ENCODE results near the gene SLC25A23.

The SLC25A23 gene

DNA sequence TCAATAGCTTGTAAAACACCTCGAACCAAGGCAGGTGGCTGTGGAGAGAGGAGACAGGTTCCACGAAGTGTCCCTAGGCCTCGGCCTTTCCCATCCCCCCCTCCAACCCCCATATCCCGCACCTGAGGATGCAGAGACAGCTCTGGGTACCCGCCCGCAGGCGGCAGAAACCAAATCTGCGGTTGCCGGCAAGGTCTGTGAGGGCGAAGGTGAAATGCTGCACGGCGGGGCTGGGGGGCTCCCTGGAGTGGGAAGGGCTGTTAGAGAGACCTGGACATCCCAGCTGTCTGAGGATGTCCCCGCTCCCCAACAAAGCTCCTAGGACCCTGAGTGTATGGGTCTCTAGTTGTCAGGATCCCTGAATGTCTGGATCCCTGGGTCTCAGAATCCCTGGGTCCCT lies 19.2 kb upstream of the SLC25A23 start:
- TF ChIP-seq, protein P1, sequence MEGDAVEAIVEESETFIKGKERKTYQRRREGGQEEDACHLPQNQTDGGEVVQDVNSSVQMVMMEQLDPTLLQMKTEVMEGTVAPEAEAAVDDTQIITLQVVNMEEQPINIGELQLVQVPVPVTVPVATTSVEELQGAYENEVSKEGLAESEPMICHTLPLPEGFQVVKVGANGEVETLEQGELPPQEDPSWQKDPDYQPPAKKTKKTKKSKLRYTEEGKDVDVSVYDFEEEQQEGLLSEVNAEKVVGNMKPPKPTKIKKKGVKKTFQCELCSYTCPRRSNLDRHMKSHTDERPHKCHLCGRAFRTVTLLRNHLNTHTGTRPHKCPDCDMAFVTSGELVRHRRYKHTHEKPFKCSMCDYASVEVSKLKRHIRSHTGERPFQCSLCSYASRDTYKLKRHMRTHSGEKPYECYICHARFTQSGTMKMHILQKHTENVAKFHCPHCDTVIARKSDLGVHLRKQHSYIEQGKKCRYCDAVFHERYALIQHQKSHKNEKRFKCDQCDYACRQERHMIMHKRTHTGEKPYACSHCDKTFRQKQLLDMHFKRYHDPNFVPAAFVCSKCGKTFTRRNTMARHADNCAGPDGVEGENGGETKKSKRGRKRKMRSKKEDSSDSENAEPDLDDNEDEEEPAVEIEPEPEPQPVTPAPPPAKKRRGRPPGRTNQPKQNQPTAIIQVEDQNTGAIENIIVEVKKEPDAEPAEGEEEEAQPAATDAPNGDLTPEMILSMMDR (IDR thresholded peaks at IDR 0.05; ENCODE audit: low read depth, low read length), result no peak
- no peak for DNase-seq (ENCODE audit: extremely low read depth, low read depth)

DNA sequence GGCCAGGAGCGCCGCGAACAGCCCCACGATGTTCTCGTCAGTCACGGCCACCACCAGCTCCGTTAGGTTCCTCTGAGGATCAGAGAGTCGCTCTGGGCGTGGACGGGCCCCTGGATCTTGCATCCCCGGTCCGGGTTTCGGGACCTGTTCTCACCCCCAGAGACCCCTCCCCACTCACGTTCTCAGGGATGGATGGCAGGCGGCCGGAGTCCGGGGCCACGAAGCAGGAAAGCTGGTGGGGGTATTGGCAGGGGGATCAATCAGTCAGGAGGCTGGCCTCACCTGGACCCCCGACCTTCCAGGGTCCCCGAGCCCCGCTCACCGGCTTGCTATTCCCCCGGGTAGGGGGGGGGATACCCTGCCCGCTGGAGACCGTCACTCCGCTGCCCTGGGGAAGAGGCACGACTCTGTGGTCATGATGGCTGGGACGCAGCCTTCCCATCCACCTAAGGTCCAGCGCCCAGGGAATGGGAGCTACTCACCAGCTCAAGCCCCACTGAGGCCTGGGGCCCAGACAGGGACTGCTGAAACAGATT lies 17.4 kb upstream of the SLC25A23 start:
- TF ChIP-seq, protein P1 (IDR thresholded peaks at IDR 0.05; ENCODE audit: low read depth, low read length), result no peak
- DNase-seq (ENCODE audit: extremely low read depth, low read depth), result no peak

DNA sequence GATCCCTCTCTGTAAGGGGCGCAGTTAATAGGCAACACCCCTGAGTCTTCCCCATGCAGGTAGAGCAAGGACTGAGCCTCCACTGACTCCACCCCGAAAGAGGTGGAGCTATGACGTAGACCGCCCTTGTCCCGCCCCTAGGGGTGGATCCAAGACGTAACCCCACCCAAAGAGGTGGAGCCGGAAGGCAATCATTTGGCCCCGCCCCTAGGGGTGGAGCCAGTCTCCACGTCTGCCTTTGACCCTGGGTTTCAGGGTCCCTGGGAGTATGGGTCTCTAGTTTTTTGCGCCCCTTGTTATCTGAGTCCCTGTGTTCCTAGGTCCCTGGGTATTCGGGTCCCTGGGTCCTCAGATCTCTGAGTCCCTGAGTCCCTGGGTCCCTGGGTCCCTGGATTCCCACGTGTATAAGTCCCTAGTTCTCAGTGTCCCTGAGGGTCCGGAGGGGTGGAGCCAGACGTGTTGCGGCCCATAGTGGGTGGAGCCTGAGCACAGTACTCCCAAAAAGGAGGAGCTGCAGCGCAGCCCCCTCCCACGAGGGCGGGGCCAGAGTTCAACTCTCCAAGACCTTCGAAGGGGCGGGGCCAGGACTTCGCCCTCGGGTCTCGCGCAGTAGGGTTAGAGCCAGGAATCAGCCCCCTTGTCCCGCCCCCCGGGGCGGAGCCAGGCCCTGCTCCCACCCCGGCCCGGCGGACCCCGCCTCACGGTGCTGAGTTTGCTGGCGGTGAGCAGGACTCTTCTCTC lies 16.7 kb upstream of the SLC25A23 start:
- DNase-seq (ENCODE audit: extremely low read depth, low read depth), result no peak

DNA sequence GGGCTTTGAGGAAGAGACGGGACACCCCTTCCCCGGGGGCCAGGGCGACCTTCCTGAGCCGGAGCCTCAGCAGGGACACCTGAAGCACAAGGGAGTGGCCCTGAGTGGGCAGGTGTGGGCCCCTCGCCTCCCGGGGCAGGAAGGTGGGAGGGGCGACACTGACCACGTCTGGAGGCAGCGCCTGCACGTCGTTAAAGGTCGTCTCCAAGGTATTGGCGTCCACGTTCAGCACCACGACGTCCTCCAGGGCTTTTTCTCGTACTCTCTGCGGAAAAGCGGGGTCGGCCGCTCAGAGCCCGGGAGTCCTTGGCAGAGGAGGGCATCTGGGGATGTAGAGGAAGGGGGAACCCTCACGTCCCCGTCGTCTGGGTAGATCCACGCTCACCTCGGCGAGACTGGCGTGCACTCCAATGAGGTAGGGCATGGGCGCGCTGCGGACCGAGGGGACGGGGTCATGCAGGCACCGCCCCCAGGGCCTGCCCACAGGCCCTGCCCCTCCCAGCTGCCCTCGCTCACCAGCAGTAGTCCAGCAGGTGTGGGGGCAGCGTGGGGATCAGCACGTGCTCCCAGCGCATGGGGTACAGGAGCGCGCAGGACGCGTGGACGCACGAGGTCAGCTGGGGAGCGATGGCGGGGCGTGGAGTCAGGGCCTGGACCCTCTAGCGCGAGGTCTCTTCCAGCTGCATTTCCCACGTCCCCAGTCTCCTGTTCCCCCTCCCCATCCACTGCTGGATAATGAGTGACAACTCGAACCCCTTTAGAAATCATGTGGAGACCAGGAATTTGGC lies 15.9 kb upstream of the SLC25A23 start:
- TF ChIP-seq, protein P1 (IDR thresholded peaks at IDR 0.05; ENCODE audit: low read depth, low read length), result no peak
- DNase-seq (ENCODE audit: extremely low read depth, low read depth), result no peak

More for the DNA sequence above, 16.7 kb upstream of the SLC25A23 start:
- TF ChIP-seq, protein P1 (IDR thresholded peaks at IDR 0.05; ENCODE audit: low read depth, low read length), result no peak

DNA sequence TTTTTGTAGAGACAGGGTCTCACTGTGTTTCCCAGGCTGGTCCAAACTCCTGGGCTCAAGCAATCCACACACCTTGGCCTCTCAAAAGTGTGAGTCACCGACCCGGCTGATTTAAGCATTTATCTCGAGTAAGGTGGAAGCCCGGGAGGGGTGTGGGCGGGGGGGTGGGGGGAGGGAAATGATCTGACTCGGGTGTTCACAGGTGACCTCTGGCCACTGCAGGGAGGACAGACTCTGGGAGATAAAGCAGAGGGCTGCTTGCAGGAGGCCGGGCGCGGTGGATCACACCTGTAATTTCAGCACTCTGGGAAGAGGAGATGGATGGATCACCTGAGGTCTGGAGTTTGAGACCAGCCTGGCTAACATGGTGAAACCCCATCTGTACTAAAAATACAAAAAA lies 14.1 kb upstream of the SLC25A23 start:
- TF ChIP-seq, protein P1 (IDR thresholded peaks at IDR 0.05; ENCODE audit: low read depth, low read length), result no peak

DNA sequence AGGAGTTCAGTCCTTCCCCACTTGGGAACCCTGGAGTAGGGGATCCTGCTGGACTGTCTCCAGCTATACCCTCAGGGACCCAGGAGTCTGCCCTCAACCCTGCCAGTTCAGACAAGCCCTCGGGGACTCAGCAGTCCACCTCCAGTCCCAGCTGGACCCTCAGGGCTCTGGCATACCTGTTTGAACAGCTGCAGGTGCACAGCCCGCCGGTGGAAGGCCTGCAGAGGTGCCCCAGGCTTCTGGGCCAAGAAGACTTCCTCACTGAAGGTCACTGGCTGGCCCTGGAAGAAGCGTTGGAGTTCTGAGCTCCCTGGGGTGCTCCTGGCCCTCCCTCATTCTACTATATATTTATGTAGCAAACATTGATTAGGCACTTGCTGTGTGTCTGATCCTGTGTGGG lies 13.1 kb upstream of the SLC25A23 start:
- TF ChIP-seq, protein P1 (IDR thresholded peaks at IDR 0.05; ENCODE audit: low read depth, low read length), result no peak
- DNase-seq (ENCODE audit: extremely low read depth, low read depth), result no peak

More for the DNA sequence above, 14.1 kb upstream of the SLC25A23 start:
- no peak for DNase-seq (ENCODE audit: extremely low read depth, low read depth)

DNA sequence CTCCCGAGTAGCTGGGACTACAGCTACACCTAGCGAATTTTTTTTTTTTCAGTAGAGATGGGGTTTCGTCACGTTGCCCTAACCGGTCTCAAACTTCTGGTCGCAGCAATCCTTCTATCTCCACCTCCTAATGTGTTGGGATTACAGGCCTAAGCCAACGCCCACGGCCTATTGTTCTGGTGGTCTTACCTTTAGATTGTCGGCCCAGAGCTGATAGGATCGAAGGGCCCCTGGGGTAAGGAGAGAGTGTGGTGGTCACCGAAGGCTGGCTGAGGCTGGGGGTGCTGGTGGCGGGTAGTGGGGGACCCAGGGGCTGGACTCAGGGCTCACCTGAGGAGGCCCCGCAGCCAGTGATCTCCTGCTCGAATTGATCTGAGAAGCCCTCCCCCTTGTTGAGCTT lies 11.5 kb upstream of the SLC25A23 start:
- TF ChIP-seq, protein P1 (IDR thresholded peaks at IDR 0.05; ENCODE audit: low read depth, low read length), result no peak
- DNase-seq (ENCODE audit: extremely low read depth, low read depth), result no peak
